GM21447 (cell line): ENCODE results near the gene COL4A1.

Experiments used
- ATAC-seq: cut with Tn5 transposase; IDR thresholded peaks from one replicate; pipeline ENCODE4 v1.9.1; 2021; ENCODE audit not compliant: unreplicated experiment

COL4A1 gene

GRCh38 chr13:110341445-110342244 lies 34.7 kb upstream of the COL4A1 start:
- no peak for ATAC-seq

GRCh38 chr13:110340812-110341444 lies 34.0 kb upstream of the COL4A1 start:
- ATAC-seq = no peak

DNA sequence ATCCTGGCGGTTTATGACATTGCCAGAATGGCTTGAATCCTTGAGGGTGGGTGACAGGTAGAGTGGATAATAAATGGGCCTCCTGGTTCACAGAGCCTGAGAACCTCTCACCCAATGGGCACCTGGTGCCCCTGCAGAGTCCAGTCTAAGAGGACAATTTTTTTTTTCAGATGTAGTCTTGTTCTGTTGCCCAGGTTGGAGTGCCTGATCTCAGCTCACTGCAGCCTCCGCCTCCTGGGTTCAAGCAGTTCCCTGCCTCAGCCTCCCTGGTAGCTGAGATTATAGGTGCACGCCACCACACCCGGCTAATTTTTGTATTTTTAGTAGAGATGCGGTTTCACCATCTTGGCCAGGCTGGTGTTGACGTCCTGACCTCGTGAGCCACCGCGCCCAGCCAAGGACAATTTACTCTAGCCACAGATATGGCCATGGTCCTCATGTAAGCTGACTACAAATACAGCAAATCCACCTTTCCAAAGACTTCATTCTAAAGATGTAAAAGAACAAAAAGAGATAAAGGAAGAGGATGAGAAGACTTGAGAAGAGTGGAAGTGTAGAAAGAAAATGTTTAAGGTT lies 33.1 kb upstream of the COL4A1 start:
- no peak for ATAC-seq

DNA sequence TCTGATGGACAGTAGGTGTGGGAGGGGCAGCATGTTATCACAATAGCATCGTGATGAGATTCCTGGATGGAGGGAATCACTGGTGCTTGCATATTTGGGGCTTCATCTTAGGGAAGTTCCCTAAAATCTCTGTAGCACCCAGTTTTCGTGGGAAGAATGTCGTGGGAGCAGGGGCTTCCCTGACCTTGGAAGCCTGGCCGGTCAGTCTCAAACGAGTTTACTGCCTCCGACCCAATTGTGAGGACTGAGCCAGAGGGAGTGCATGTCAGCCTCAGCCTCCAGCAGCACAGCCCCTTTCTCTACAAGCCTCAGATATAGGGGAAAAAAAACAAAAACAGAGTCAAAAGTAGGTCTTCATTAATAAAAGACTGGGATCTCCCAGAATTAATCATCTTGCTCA lies 32.3 kb upstream of the COL4A1 start:
- ATAC-seq = no peak

DNA sequence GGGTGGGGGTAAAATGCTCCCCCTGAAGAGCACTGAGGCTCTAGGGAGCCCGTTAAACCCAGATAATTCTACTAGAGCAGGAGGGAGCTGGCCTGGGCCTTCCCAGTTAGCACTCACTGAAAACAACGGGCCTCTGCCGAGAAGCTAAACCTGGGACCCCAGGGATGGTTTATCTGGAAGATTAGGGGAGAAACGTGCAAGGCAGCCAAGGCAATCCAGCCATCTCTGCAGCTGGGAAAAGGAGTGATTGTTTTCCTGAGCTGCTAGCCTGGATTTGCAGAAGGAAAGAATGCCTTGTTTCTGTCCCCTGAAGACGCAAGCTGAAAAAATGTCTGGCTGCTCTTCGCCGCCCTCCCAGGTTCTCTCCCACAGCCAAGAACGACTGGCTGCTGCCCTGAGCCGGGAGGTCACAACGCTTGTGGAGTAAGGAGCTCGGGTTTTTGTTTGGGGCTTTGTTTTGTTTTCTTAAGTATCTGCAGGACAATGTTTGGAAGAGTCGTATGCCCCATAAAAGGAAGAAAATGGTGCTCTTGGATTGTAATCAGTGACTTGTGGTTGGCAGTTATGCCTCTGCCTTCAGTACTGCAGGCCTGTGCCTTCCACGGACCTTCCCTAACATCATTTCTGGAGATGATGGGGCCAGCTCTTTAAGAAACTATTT lies 31.6 kb upstream of the COL4A1 start:
- no peak for ATAC-seq

GRCh38 chr13:110337247-110337646 lies 30.3 kb upstream of the COL4A1 start:
- ATAC-seq = no peak

- no peak for ATAC-seq
Observed at GRCh38 chr13:110336681-110337080, 29.7 kb upstream of the COL4A1 start.

- ATAC-seq = no peak
Observed at GRCh38 chr13:110336108-110336507, 29.2 kb upstream of the COL4A1 start.

DNA sequence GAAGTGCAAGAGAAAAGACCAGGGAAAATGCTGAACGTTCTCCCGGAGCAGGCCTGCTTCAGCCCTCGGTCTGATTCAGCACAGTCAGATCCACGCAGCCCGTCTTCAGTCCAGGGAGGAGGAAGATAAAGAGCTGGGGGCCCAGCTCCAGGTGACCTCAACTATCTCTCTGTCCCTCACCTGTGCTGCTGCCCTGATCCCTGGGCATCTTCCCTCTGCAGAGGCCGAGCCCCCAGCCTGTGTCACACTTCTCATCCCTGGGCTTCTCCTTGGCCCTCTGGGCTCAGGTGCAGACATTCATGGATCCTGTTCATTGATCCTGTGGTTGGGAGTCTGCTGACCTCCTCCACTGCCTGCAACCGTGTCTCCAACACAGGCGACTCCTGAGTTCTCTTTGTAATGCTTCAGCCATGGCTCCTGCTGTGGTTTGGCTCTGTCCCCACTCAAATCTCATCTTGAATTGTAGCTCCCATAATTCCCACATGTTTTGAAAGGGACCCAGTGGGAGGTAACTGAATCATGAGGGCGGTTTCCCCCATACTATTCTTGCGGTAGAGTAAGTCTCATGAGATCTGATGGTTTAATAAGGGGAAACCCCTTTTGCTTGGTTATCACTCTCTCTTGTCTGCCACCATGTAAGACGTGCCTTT lies 28.0 kb upstream of the COL4A1 start:
- no peak for ATAC-seq

DNA sequence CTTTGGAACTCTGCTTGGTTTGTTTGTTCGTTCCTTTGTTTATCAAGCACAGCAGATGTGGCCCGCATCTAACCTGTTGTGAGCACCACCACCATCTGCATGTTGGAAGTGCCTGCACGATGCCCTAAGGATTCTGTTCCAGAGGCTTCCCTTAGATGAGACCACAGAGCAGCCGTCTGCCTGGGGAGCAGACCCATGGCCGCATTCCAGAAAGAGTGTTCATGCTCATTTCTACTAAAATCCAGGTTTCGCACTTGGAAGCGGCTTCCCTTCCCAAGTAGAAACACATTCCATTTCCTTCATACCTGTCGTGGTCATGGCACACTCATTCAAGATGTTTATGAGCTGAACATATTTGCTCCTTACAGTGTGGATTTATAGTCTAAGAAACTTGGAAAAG lies 27.3 kb upstream of the COL4A1 start:
- ATAC-seq = no peak

DNA sequence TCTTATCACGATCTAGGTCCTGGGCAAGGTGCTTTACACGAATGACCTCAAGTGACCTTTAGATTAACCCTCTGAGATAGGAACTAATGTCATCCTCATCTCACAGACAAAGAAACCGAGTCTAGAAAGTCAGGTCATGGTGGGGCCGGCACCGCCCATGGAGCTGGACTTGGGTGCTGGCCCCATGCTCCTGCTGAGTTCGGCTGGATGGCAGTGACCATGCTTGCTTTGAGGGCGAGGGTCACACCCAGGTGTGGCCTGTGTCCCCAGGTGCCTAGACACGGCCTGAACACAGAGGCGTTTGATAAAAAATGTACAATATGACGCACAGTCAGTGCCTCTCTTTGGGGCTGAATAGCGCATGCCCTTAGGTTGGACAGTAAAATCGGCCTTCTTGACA lies 26.9 kb upstream of the COL4A1 start:
- no peak for ATAC-seq

DNA sequence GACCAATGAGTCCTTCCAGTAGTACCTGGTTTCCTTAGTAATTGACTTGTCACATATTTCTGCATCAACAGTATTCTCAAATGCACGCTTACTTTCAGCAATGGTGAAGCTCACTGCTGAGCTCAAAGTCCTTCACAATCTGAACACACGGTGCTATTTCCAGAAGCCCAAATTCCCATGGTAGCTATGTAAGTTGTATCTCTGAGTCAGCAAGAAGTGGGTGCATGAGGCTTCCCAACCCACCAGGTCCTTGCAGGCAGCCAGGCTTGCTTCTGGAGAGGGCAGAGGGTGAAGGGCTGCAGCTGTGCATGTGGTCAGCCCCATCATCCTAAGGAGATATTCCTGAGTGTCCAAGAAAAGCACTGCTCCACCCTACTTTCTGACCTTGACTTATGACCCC lies 25.8 kb upstream of the COL4A1 start:
- ATAC-seq = no peak

GRCh38 chr13:110331362-110331761 lies 24.4 kb upstream of the COL4A1 start:
- ATAC-seq = no peak

DNA sequence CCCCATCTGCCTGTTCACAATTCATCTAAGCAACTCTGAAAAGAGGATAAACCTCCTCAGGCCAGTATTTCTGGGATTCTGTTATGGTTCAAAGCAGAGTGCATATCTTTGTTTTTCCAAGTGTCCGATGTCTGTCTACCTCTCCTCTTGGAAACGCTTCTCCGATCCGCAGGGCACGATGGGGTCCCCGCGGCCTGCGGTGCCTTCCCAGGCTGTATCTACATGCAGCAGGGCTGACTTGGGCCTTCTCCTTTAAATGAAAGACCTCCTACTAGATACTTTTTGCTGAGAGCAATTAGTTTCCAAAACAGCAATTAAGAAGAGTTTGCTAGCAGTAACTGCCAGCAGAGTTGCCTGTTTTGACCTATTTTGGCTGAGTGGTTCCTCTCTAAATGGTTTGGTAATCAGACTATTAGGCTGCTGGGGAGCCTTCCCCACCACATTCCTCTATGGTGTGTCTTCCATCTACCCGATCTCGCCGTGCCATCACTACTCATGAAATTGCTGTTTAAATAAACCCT lies 23.6 kb upstream of the COL4A1 start:
- ATAC-seq = no peak

- no peak for ATAC-seq
Observed at GRCh38 chr13:110329798-110330461, 23.0 kb upstream of the COL4A1 start.

GRCh38 chr13:110329258-110329657 lies 22.3 kb upstream of the COL4A1 start:
- ATAC-seq = no peak

DNA sequence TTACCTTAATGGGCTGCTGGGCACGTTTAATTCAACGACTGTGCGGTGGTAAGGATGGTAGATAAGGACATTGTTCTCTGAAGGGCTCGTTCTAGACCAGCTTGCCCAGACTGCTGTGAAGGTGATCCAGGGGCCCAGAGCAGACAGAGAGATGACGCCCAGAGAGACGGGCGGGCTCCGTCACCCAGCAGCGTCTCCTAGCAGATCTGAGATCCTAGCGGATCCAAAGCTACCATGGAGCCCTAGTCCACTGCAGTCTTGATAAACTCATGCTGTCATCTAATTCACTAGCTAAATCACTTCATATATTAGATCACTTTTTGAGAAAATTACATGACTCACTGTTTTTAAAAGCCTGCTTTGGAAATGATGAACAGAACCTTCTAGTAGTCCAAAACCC lies 21.6 kb upstream of the COL4A1 start:
- ATAC-seq = no peak

- ATAC-seq = no peak
Observed at GRCh38 chr13:110327051-110327721, 20.2 kb upstream of the COL4A1 start.

GRCh38 chr13:110326263-110326904 lies 19.4 kb upstream of the COL4A1 start:
- no peak for ATAC-seq
